HK-2 (cell line): Measurements from ENCODE around the gene TP73.

Experiments
- DNase-seq: peaks from one replicate; pipeline ENCODE4 v3.0.0-alpha.2; 2018; ENCODE audit not compliant: unreplicated experiment

TP73 gene

GRCh38 chr1:3672231-3672970 lies 20.1 kb downstream of the TP73 start:
- no peak for DNase-seq

GRCh38 chr1:3672971-3673361 lies 20.6 kb downstream of the TP73 start:
- DNase-seq: no peak

- DNase-seq: no peak
Observed at GRCh38 chr1:3673381-3674099, 21.2 kb downstream of the TP73 start.

- DNase-seq: no peak
Observed at GRCh38 chr1:3674100-3675094, 22.1 kb downstream of the TP73 start.

DNA sequence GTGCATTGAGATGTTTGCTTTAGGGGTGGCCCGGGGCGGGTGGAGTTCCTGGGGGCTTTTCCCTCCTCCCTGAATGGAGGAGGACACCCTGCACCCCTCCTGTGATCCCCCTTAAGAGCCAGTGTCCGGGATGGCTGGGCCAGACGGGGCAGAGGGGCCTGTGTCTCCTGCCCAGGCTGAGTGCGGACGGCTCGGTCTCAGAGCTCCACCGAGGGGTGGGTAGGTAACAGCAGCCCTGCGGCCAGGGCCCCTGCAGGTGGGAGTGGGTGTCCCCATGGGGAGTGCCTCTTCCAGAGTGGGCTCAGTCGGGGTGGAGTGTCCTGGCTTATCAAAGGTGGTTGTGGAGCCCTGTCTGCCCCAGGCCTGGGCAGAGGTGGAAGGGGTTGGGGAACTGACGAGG lies 23.1 kb downstream of the TP73 start:
- no peak for DNase-seq

GRCh38 chr1:3676581-3677470 lies 24.5 kb downstream of the TP73 start:
- no peak for DNase-seq

DNA sequence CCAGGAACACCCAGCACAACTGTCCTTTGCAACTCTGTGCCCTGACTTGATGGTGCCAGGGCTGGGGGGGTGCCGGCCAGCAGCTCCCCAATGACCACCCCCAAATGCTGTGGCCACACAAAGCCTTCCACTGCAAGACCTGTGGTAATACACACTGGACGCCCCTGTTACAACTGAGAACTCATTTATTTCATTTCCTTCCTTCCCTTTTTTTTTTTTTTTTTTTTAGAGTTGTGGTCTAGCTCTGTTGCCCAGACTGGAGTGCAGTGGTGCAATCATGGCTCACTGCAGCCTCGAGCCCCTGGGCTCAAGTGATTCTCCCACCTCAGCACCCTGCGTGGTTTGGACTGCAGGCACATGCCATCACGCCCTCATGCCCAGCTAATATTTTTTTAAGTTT lies 25.2 kb downstream of the TP73 start:
- DNase-seq: no peak

DNA sequence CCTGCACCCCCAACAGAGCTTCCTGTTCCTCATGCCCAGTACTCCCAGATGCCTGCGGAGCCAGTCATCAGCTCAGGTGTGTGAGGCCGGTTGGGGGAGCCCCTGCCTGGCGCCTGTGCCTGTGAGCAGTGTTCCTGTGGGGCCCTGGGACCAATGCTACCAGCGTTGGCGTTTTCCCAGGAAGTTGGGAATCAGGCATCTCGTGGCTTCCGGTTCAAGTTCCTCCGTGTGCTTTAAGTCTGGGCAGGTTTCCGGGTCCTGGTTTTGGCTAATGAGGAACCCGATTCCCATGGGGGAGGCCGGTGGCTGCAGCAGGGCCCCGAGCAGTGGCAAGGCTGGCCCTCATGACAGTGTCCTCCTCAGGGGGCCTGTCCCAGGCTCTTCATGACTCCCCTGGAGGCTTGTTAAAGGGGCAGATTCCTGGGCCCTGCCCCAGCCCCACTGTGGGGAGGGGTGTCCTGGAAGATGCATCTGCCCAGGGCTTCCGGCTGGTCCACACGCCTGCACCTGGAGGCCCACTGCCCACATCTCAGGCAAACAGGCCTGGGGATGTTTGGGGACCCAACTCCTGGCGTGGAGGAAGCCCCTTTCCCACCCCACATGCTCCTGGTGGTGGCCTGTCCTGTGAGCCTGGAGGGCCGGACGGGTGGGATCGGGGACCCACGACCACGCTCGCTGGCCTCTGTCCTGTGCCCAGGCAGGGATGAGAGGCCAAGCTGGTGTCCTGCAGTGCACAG lies 26.2 kb downstream of the TP73 start:
- DNase-seq: no peak

- no peak for DNase-seq
Observed at GRCh38 chr1:3679098-3679555, 26.8 kb downstream of the TP73 start.

DNA sequence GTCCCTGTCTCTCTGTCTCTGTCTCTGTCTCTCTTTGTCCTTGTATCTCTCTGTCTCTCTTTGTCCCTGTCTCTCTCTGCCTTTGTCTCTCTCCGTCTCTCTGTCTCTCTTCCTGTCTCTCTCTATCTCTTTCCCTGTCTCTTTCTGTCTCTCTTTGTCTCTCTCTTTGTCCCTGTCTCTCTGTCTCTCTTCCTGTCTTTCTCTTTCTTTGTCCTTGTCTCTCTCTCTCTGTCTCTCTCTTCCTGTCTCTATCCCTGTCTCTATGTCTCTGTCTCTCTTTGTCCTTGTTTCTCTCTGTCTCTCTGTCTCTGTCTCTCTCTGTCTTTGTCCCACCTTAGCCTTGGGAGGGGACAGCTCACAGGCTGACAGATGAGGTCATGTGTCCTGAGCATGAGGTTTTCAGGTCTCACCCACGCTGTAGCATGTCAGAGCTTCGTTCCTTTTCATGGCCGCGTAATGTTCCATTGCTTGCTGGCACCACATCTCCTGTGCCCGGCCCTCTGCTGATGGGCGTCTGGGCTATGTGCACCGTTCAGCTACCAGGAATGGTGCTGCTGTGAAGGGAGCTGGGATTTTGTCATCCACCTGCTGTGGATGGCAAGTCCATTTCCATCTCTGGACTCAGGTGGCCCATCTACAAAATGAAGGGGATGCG lies 27.6 kb downstream of the TP73 start:
- DNase-seq: no peak

- DNase-seq: no peak
Observed at GRCh38 chr1:3680488-3681230, 28.3 kb downstream of the TP73 start.

GRCh38 chr1:3681231-3681897 lies 29.0 kb downstream of the TP73 start:
- no peak for DNase-seq

GRCh38 chr1:3681898-3682806 lies 29.8 kb downstream of the TP73 start:
- DNase-seq: no peak

DNA sequence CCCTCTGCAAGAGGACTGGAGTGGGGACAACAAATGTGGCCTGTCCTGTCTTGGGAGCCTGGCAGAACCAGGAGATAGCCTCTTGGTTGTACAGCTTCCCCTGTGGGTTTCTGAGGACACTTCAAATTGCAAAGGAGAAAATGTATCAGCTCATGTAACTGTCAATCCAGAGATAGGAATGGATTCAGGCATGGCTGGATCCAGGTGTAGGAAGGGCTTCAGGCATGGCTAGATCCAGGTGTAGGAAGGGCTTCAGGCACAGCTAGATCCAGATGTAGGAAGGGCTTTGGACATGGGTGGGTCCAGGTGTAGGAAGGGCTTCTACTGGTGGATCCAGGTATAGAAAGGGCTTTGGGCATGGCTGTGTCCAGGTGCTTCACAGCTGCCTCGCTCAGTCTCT lies 30.9 kb downstream of the TP73 start:
- no peak for DNase-seq

DNA sequence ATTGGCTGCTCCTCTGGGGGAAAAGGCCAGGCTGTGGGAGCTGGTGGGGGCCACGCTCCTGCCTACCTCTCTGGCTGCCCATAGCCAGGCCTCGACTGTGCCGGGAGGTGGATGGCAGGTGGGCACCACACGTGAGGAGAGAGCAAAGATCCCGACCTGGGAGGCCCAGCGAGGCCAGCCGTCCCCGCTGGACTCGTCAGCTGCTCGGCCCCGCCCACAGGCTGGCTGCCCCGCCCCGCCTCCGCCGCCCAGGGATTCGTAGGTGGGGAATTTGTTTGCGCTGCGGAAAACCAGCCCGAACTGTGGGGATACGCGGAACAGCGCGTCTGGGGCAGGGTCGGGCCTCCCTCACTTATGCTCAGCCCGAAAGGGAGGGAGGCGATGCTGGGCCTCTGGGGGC lies 31.7 kb downstream of the TP73 start:
- no peak for DNase-seq

DNA sequence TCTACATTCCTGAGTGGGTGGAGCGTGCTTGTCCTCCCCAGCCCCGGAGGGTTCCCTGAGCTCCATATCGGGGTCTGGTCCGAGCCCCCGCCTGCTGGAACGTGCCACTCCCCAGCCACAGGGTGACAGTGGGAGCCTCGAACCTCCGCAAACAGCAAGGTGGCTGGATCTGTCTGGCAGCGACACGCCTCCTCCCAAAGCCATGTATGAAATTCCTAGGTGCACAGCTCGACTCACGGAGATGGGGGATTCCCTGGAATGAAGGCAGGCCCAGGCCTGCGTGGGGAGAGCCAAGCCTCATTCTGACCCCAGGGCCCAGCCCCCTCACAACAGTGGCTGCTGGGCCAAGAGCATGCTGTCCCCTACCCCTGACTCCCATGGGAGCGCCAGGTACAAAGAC lies 32.9 kb downstream of the TP73 start:
- DNase-seq: no peak

GRCh38 chr1:3685906-3686305 lies 33.6 kb downstream of the TP73 start:
- DNase-seq: no peak

GRCh38 chr1:3687504-3687903 lies 35.2 kb downstream of the TP73 start:
- DNase-seq: no peak
